H9 (cell line): ENCODE data around the gene ASPHD1. TPM values are rescaled to one million over a fixed set of nuclear protein-coding genes. Genes with fewer than 3 reads are reported as not detected.

ENCODE experiments used
- DNase-seq: peaks from one replicate; pipeline ENCODE4 v3.0.0-alpha.2; 2017
- H2AFZ ChIP-seq: one replicate; pipeline ENCODE4 v1.6.1; 2013; ENCODE audit warnings: mild to moderate bottlenecking, low read length, control low read depth, moderate library complexity
- H2AK5ac ChIP-seq: 2 replicates; pipeline ENCODE4 v1.6.1; 2013; ENCODE audit warnings: low read length, control low read depth, mixed read lengths; ENCODE audit not compliant: insufficient read length
- H2BK120ac ChIP-seq: one replicate; pipeline ENCODE4 v1.6.1; 2013; ENCODE audit warnings: low read depth, mild to moderate bottlenecking, low read length, control low read depth, inconsistent platforms; ENCODE audit not compliant: poor library complexity, severe bottlenecking
- H2BK12ac ChIP-seq: 2 replicates; pipeline ENCODE4 v1.6.1; 2013; ENCODE audit warnings: low read length, control low read depth, mixed read lengths, low read depth; ENCODE audit not compliant: insufficient read length
- H2BK15ac ChIP-seq: 2 replicates; pipeline ENCODE4 v1.6.1; 2013; ENCODE audit warnings: low read depth, low read length, control low read depth
- H2BK20ac ChIP-seq: one replicate; pipeline ENCODE4 v1.6.1; 2013; ENCODE audit warnings: low read depth, mild to moderate bottlenecking, low read length, control low read depth, inconsistent platforms; ENCODE audit not compliant: poor library complexity, severe bottlenecking
- H2BK5ac ChIP-seq: 2 replicates; pipeline ENCODE4 v1.6.1; 2013; ENCODE audit warnings: low read length, control low read depth, mixed read lengths; ENCODE audit not compliant: insufficient read length
- H3K14ac ChIP-seq: 2 replicates; pipeline ENCODE4 v1.6.1; 2013; ENCODE audit warnings: low read length, control low read depth; ENCODE audit not compliant: insufficient read depth
- H3K18ac ChIP-seq: 2 replicates; pipeline ENCODE4 v1.6.1; 2013; ENCODE audit warnings: low read depth, mild to moderate bottlenecking, mixed read lengths, low read length, control low read depth; ENCODE audit not compliant: insufficient read length
- H3K23ac ChIP-seq: 2 replicates; pipeline ENCODE4 v1.6.1; 2013; ENCODE audit warnings: low read length, control low read depth, mixed read lengths, low read depth; ENCODE audit not compliant: insufficient read length
- H3K23me2 ChIP-seq: 2 replicates; pipeline ENCODE4 v1.6.1; 2013; ENCODE audit warnings: low read depth, mild to moderate bottlenecking, mixed read lengths, low read length, control low read depth; ENCODE audit not compliant: insufficient read length, poor library complexity, severe bottlenecking
- H3K27ac ChIP-seq: 2 replicates; pipeline ENCODE4 v1.5.1; 2013; ENCODE audit warnings: low read length, control low read depth, mixed read lengths, low read depth; ENCODE audit not compliant: insufficient read length
- H3K27me3 ChIP-seq: 2 replicates; pipeline ENCODE4 v1.6.1; 2013; ENCODE audit warnings: low read length, control low read depth, inconsistent platforms; ENCODE audit not compliant: insufficient read depth
- H3K4ac ChIP-seq: 2 replicates; pipeline ENCODE4 v1.6.1; 2013; ENCODE audit warnings: low read depth, mild to moderate bottlenecking, control low read depth, inconsistent platforms, low read length, moderate library complexity
- H3K4me1 ChIP-seq: 2 replicates; pipeline ENCODE4 v1.6.1; 2013; ENCODE audit warnings: low read length, control low read depth, inconsistent platforms; ENCODE audit not compliant: insufficient read depth
- H3K4me2 ChIP-seq: 2 replicates; pipeline ENCODE4 v1.6.1; 2013; ENCODE audit warnings: low read length, control low read depth, mixed read lengths; ENCODE audit not compliant: insufficient read length, insufficient read depth
- H3K56ac ChIP-seq: 2 replicates; pipeline ENCODE4 v1.6.1; 2013; ENCODE audit warnings: low read depth, mild to moderate bottlenecking, mixed read lengths, low read length, control low read depth; ENCODE audit not compliant: insufficient read length
- H3K79me1 ChIP-seq: 2 replicates; pipeline ENCODE4 v1.6.1; 2013; ENCODE audit warnings: low read depth, mild to moderate bottlenecking, moderate library complexity, low read length, control low read depth, inconsistent platforms; ENCODE audit not compliant: insufficient read depth, poor library complexity, severe bottlenecking
- H3K79me2 ChIP-seq: 2 replicates; pipeline ENCODE4 v1.6.1; 2013; ENCODE audit warnings: low read length, control low read depth, inconsistent platforms; ENCODE audit not compliant: insufficient read depth
- H3K9ac ChIP-seq: 2 replicates; pipeline ENCODE4 v1.6.1; 2013; ENCODE audit warnings: low read length, control low read depth, mixed read lengths; ENCODE audit not compliant: insufficient read length; ENCODE audit errors: extremely low read depth
- H3K9me3 ChIP-seq: one replicate; pipeline ENCODE4 v1.6.1; 2013; ENCODE audit warnings: low read depth, low read length, inconsistent platforms; ENCODE audit not compliant: control insufficient read depth
- H3T11ph ChIP-seq: one replicate; pipeline ENCODE4 v1.6.1; 2013; ENCODE audit warnings: mild to moderate bottlenecking, low read length, control low read depth, inconsistent platforms
- H4K20me1 ChIP-seq: one replicate; pipeline ENCODE4 v1.6.1; 2013; ENCODE audit not compliant: control insufficient read depth, insufficient read length, insufficient read depth
- H4K5ac ChIP-seq: 2 replicates; pipeline ENCODE4 v1.6.1; 2013; ENCODE audit warnings: low read depth, mild to moderate bottlenecking, mixed read lengths, low read length, control low read depth; ENCODE audit not compliant: insufficient read length
- H4K8ac ChIP-seq: replicated peaks from 2 replicates; pipeline ENCODE4 v1.6.1; 2013; ENCODE audit warnings: low read length, control low read depth, mixed read lengths, low read depth; ENCODE audit not compliant: insufficient read length
- H4K91ac ChIP-seq: 2 replicates; pipeline ENCODE4 v1.6.1; 2013; ENCODE audit warnings: low read depth, mild to moderate bottlenecking, moderate library complexity, mixed read lengths, low read length, control low read depth; ENCODE audit not compliant: insufficient read length
- H3K27ac Mint-ChIP-seq, 3 experiments: 2 replicates in 2 of 3; 3 replicates in 1 of 3; pipeline ENCODE4 v1.8.0; 2020 to 2021; ENCODE audit warnings: mixed read lengths in 3 of 3, mild to moderate bottlenecking in 1 of 3, moderate library complexity in 1 of 3
- H3K27me3 Mint-ChIP-seq: 2 replicates; pipeline ENCODE4 v1.8.0; 2021; ENCODE audit warnings: low read depth, mild to moderate bottlenecking, moderate library complexity, mixed read lengths
- H3K36me3 Mint-ChIP-seq, 3 experiments: 2 replicates in 2 of 3; 3 replicates in 1 of 3; pipeline ENCODE4 v1.8.0; 2020 to 2021; ENCODE audit warnings: low read depth in 3 of 3, mixed read lengths in 3 of 3; ENCODE audit not compliant: insufficient read depth in 1 of 3
- H3K4me1 Mint-ChIP-seq, 2 experiments: 2 replicates each; pipeline ENCODE4 v1.8.0; 2020; ENCODE audit warnings: mixed read lengths in 2 of 2
- H3K4me3 Mint-ChIP-seq, 2 experiments: 2 replicates in 1 of 2; 3 replicates in 1 of 2; pipeline ENCODE4 v1.8.0; 2020 to 2021; ENCODE audit warnings: mild to moderate bottlenecking in 2 of 2, mixed read lengths in 2 of 2, moderate library complexity in 1 of 2
- H3K9me3 Mint-ChIP-seq, 2 experiments: 2 replicates in 1 of 2; 3 replicates in 1 of 2; pipeline ENCODE4 v1.8.0; 2020; ENCODE audit warnings: mild to moderate bottlenecking in 2 of 2, mixed read lengths in 2 of 2, moderate library complexity in 1 of 2
- CTCF ChIP-seq: fragments of 200-600 bp; sonication (generic); conservative IDR thresholded peaks from 3 replicates; pipeline ENCODE4 v1.8.0; 2021; ENCODE audit warnings: antibody characterized with exemption, mild to moderate bottlenecking
- WGBS: extraction: QIAGEN DNeasy Blood & Tissue Kit; methylation state at CpG from one replicate; pipeline ENCODE4 v1.1.7; 2013; ENCODE audit warnings: missing lambda C conversion rate, low lambda C conversion rate, mixed read lengths; ENCODE audit not compliant: insufficient read length; ENCODE audit errors: extremely low coverage; 5-methylcytosine and 5-hydroxymethylcytosine counted together
- total RNA-seq: library from RNA; stranded (reverse); gene quantifications from 2 replicates; pipeline ENCODE4 v1.2.1, GENCODE V29; 2021

The ASPHD1 gene
- total RNA-seq, 1 experiment from 2014 or later = 16.7 TPM

GRCh38 chr16:29906520-29907244 is 6.4 kb downstream of the ASPHD1 start:
- H4K20me1 ChIP-seq = no peaks in the 10 kb centered on the region
- no CpG with 5 or more reads among the region's 23 CpGs for WGBS
- H3K79me1 ChIP-seq = peaks cover 2% of the 10 kb centered on the region
- no peaks in the 10 kb centered on the region for H3K23me2 ChIP-seq
- H3K9ac ChIP-seq = no peak overlapping the region
- H3K27ac ChIP-seq = no peak overlapping the region
- H4K5ac ChIP-seq = no peak overlapping the region
- no peak overlapping the region for H2AFZ ChIP-seq
- H2BK5ac ChIP-seq = no peak overlapping the region
- H3K4me2 ChIP-seq = no peak overlapping the region
- TF ChIP-seq CTCF = no peak
- H2BK12ac ChIP-seq = no peak overlapping the region
- H4K8ac ChIP-seq = no peak overlapping the region
- no peak overlapping the region for H3K4ac ChIP-seq
- Mint-ChIP-seq H3K9me3 (no peaks in the 10 kb centered on the region), H3K4me1 (peaks cover 7 to 17% of the 10 kb centered on the region in 2 experiments), H3K27me3 (no peaks in the 10 kb centered on the region), H3K36me3 (peaks cover 14 to 29% (median 21%) of the 10 kb centered on the region in 3 experiments; a peak in 6 of 7 replicates), H3K4me3 (0 out of 5 replicates have a peak overlapping the region, but pooled peaks of 1 of the 2 experiments have one; percentile 20), H3K27ac (peak overlapping the region in 2 of 3 experiments; percentile 84 to 91; a peak in 3 of 7 replicates)
- no peak overlapping the region for H3K14ac ChIP-seq
- H3K18ac ChIP-seq = no peak overlapping the region
- no peak overlapping the region for H2BK20ac ChIP-seq
- H3K9me3 ChIP-seq = no peaks in the 10 kb centered on the region
- no peak overlapping the region for H2AK5ac ChIP-seq
- H2BK120ac ChIP-seq = no peak overlapping the region
- H3K23ac ChIP-seq = no peak overlapping the region
- peaks cover 2% of the 10 kb centered on the region for H3K4me1 ChIP-seq
- H3K56ac ChIP-seq = no peak overlapping the region
- H3K79me2 ChIP-seq = no peaks in the 10 kb centered on the region; the same call in 1 of the 2 replicates
- H3K27me3 ChIP-seq = no peaks in the 10 kb centered on the region
- no peak overlapping the region for H4K91ac ChIP-seq
- DNase-seq = no peak
- no peak overlapping the region for H2BK15ac ChIP-seq
- no peak overlapping the region for H3T11ph ChIP-seq
